ENCODE measurements around the gene CSNK1E.

CSNK1E gene

GRCh38 chr22:38258895-38259294, 58.3 kb downstream of the CSNK1E start:
- Histone ChIP-seq H3K27me3 (ENCODE audit: insufficient read depth, poor library complexity, severe bottlenecking) (no peaks in the 10 kb centered on the region), H3K9me3 (ENCODE audit: severe bottlenecking) (no peaks in the 10 kb centered on the region), H3K4me3 (ENCODE audit: severe bottlenecking) (no peak overlapping the region), H3K4me1 (ENCODE audit: insufficient read depth, poor library complexity, severe bottlenecking) (no peaks in the 10 kb centered on the region), H3K36me3 (ENCODE audit: low read depth) (peaks cover 28% of the 10 kb centered on the region), H3K27ac (ENCODE audit: poor library complexity, severe bottlenecking) (no peak overlapping the region)
- DNase-seq (ENCODE audit: low spot score) (no peak), ATAC-seq (ENCODE audit: low read depth) (no peak)
- TF ChIP-seq, protein P1, sequence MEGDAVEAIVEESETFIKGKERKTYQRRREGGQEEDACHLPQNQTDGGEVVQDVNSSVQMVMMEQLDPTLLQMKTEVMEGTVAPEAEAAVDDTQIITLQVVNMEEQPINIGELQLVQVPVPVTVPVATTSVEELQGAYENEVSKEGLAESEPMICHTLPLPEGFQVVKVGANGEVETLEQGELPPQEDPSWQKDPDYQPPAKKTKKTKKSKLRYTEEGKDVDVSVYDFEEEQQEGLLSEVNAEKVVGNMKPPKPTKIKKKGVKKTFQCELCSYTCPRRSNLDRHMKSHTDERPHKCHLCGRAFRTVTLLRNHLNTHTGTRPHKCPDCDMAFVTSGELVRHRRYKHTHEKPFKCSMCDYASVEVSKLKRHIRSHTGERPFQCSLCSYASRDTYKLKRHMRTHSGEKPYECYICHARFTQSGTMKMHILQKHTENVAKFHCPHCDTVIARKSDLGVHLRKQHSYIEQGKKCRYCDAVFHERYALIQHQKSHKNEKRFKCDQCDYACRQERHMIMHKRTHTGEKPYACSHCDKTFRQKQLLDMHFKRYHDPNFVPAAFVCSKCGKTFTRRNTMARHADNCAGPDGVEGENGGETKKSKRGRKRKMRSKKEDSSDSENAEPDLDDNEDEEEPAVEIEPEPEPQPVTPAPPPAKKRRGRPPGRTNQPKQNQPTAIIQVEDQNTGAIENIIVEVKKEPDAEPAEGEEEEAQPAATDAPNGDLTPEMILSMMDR (IDR thresholded peaks at IDR 0.05; ENCODE audit: poor library complexity, severe bottlenecking): no peak

GRCh38 chr22:38257650-38258250, 59.5 kb downstream of the CSNK1E start:
- Histone ChIP-seq H3K4me1 (ENCODE audit: insufficient read depth, poor library complexity, severe bottlenecking) (no peaks in the 10 kb centered on the region), H3K27ac (ENCODE audit: poor library complexity, severe bottlenecking) (no peak overlapping the region), H3K9me3 (ENCODE audit: severe bottlenecking) (no peaks in the 10 kb centered on the region), H3K36me3 (ENCODE audit: low read depth) (peaks cover 16% of the 10 kb centered on the region), H3K27me3 (ENCODE audit: insufficient read depth, poor library complexity, severe bottlenecking) (no peaks in the 10 kb centered on the region), H3K4me3 (ENCODE audit: severe bottlenecking) (no peak overlapping the region)
- 0 out of 3 replicates have a peak, but pooled peaks have one; percentile 21 for ATAC-seq (ENCODE audit: low read depth)
- DNase-seq (ENCODE audit: low spot score): no peak
- TF ChIP-seq, protein P1 (IDR thresholded peaks at IDR 0.05; ENCODE audit: poor library complexity, severe bottlenecking): no peak

GRCh38 chr22:38257181-38257580, 60.1 kb downstream of the CSNK1E start:
- H3K4me1 ChIP-seq (ENCODE audit: insufficient read depth, poor library complexity, severe bottlenecking): no peaks in the 10 kb centered on the region
- ATAC-seq (ENCODE audit: low read depth) (no peak), DNase-seq (ENCODE audit: low spot score) (no peak)
- no peak overlapping the region for H3K4me3 ChIP-seq (ENCODE audit: severe bottlenecking)
- TF ChIP-seq, protein P1 (IDR thresholded peaks at IDR 0.05; ENCODE audit: poor library complexity, severe bottlenecking): no peak
- no peak overlapping the region for H3K27ac ChIP-seq (ENCODE audit: poor library complexity, severe bottlenecking)
- no peaks in the 10 kb centered on the region for H3K27me3 ChIP-seq (ENCODE audit: insufficient read depth, poor library complexity, severe bottlenecking)
- no peaks in the 10 kb centered on the region for H3K9me3 ChIP-seq (ENCODE audit: severe bottlenecking)
- peaks cover 15% of the 10 kb centered on the region for H3K36me3 ChIP-seq (ENCODE audit: low read depth)

DNA sequence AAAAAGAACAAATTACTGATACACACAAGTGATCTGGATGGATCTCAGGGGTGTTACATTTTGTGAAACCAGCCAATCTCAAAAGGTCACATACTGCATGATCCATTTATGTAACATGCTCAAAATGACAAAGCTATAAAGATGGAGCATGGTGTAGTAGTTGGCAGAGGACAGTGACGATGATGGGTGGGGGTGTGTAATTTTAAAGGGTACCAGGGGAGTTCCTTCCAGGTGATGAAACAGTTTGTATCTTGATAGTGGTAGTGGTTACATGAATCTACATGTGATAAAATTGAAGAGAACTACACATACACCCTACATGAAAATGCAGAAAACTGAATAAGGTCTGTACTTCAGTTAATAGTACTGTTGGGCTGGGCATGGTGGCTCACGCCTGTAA, 61.5 kb downstream of the CSNK1E start:
- no peak for DNase-seq (ENCODE audit: low spot score)
- Histone ChIP-seq H3K9me3 (ENCODE audit: severe bottlenecking) (no peaks in the 10 kb centered on the region), H3K36me3 (ENCODE audit: low read depth) (peaks cover 6% of the 10 kb centered on the region; the same call in 1 of the 2 replicates), H3K27me3 (ENCODE audit: insufficient read depth, poor library complexity, severe bottlenecking) (no peaks in the 10 kb centered on the region), H3K4me3 (ENCODE audit: severe bottlenecking) (no peak overlapping the region), H3K27ac (ENCODE audit: poor library complexity, severe bottlenecking) (no peak overlapping the region), H3K4me1 (ENCODE audit: insufficient read depth, poor library complexity, severe bottlenecking) (no peaks in the 10 kb centered on the region)
- TF ChIP-seq, protein P1 (IDR thresholded peaks at IDR 0.05; ENCODE audit: poor library complexity, severe bottlenecking): no peak
- no peak for ATAC-seq (ENCODE audit: low read depth)

- Histone ChIP-seq H3K4me3 (ENCODE audit: severe bottlenecking) (no peak overlapping the region), H3K4me1 (ENCODE audit: insufficient read depth, poor library complexity, severe bottlenecking) (no peaks in the 10 kb centered on the region), H3K27ac (ENCODE audit: poor library complexity, severe bottlenecking) (no peak overlapping the region), H3K9me3 (ENCODE audit: severe bottlenecking) (no peaks in the 10 kb centered on the region), H3K36me3 (ENCODE audit: low read depth) (peaks cover 21% of the 10 kb centered on the region), H3K27me3 (ENCODE audit: insufficient read depth, poor library complexity, severe bottlenecking) (no peaks in the 10 kb centered on the region)
- no peak for ATAC-seq (ENCODE audit: low read depth)
- TF ChIP-seq, protein P1 (IDR thresholded peaks at IDR 0.05; ENCODE audit: poor library complexity, severe bottlenecking): no peak
- DNase-seq (ENCODE audit: low spot score): no peak
Measured at GRCh38 chr22:38251341-38251692, 65.9 kb downstream of the CSNK1E start.

Data from RWPE2 (cell line).